Upper lobe of left lung (tissue), 4 donors: ENCODE results near the gene DRD5.

Experiments
- CTCF ChIP-seq, 6 experiments: fragments of 450-650 bp in 4 of 6; fragments of 200-600 bp in 2 of 6; sonication (generic) in 2 of 6; IDR thresholded peaks; one replicate each; pipeline ENCODE4 v1.5.1; 2016 to 2019; ENCODE audit warnings: antibody characterized with exemption in 6 of 6
- EP300 ChIP-seq, 4 donors: sonication (generic); formaldehyde crosslinking; IDR thresholded peaks; one replicate each; pipeline ENCODE4 v1.5.1; 2017; ENCODE audit warnings: antibody characterized with exemption in 4 of 4, control low read depth in 2 of 4
- POLR2A ChIP-seq, 4 donors: fragments of 450-650 bp; IDR thresholded peaks; one replicate each; pipeline ENCODE4 v1.5.1; 2016 to 2017; ENCODE audit warnings: antibody characterized with exemption in 4 of 4, mild to moderate bottlenecking in 2 of 4
- POLR2AphosphoS5 ChIP-seq, 2 donors: sonication (generic); formaldehyde crosslinking; IDR thresholded peaks; one replicate each; pipeline ENCODE4 v1.5.1; 2017; ENCODE audit warnings: antibody characterized with exemption in 2 of 2

- TF ChIP-seq POLR2A (IDR thresholded peaks at IDR 0.05) (no peak), EP300 (IDR thresholded peaks at IDR 0.05) (no peak), CTCF (IDR thresholded peaks at IDR 0.05) (no peak), POLR2AphosphoS5 (IDR thresholded peaks at IDR 0.05) (no peak)
These were observed 51.2 kb downstream of the DRD5 start for GRCh38 chr4:9832640-9833039.
